Adipose tissue (tissue), 3 donors: ENCODE data around the gene STX3. TPM values are rescaled to one million over a fixed set of nuclear protein-coding genes. Genes with fewer than 3 reads are reported as not detected.
"Not testable (repeated sequence)": the region's sequence is repeated elsewhere in the genome, so short reads cannot be mapped to it uniquely, and the experiment has no call there.

Experiments
- H3K27ac ChIP-seq: one replicate; pipeline ENCODE4 v1.5.1; 2013; ENCODE audit warnings: low read depth, low read length
- WGBS, 3 donors: extraction: QIAGEN DNeasy Blood & Tissue Kit; methylation state at CpG; one replicate each; pipeline ENCODE4 v1.1.7; 2013; 5-methylcytosine and 5-hydroxymethylcytosine counted together
- polyA plus RNA-seq, 3 donors: library from polyadenylated mRNA; stranded (reverse); fragments of 200-250 nt; gene quantifications; one replicate each; pipeline ENCODE4 v1.2.3, GENCODE V29; 2013
- donor health status: healthy with polysubstance abuse.
- donor health status: Bipolar disorder and iron deficiency.
- donor health status: healthy.

Gene STX3
- polyA plus RNA-seq, 3 donors: 10.0 to 11.7 (median 11.4) TPM

DNA sequence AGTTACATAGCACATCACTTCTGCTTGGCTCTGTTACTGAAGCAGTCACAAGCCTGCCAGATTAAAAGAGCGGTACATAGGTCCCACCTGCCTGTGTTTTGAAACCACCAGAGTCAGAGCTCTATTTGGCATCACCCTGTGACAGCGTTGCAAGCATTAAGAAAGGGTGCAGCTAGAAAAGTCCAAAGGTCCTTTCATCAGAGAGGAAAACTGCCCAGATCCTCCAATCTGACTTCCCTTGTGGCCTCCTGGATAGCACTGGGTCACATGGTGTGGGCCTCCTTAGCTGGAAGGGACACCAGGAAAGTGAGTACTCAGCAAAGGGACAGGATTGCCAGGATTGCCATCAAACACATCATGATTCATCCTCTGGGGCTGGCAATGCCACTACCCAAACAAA lies 22.9 kb downstream of the STX3 start:
- WGBS, 3 donors: 37 to 88% (median 85%) methylated on average over 2 of the region's 2 CpGs
- H3K27ac ChIP-seq: no peak overlapping the region

DNA sequence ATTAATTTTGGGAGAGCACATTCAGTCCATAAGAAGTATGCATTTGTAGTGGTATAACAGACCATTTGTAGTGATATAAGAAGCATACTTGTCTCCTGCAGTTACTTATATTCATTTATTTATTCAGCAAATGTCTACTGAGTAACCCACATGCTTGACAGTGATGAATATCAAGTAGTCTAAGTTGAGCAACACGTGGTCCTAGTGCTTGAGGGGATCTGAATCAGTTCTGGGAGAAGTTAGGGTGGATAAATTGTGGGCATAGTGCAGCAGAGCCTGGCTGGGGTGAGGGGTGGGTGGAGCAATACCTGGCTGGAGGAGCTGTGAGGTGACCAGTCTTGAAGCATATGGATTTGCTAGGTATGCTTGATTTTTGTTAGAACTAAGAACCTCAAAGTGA lies 24.3 kb downstream of the STX3 start:
- no peak overlapping the region for H3K27ac ChIP-seq
- 42 to 59% (median 43%) methylated on average over 1 of the region's 1 CpG for WGBS, 3 donors

DNA sequence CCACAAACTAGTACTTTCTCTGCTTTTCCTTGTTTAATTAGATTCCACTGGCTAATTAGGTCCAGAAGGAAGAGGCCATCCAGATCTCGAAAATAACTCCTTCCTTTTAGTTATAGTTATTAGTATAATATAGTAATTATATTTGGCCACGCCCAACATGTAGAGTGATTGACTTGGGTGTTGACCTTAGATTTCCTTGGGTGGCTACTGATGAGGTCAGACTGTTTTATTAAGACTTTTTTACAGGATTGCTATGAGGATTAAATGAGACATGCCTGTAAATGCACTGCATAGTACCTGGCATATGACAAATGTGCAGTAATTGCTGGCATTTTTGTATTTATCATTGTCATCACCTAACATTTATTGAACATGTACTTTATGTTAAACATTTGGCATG lies 26.9 kb downstream of the STX3 start:
- 79 to 92% (median 82%) methylated on average over 2 of the region's 2 CpGs for WGBS, 3 donors
- H3K27ac ChIP-seq: no peak overlapping the region

DNA sequence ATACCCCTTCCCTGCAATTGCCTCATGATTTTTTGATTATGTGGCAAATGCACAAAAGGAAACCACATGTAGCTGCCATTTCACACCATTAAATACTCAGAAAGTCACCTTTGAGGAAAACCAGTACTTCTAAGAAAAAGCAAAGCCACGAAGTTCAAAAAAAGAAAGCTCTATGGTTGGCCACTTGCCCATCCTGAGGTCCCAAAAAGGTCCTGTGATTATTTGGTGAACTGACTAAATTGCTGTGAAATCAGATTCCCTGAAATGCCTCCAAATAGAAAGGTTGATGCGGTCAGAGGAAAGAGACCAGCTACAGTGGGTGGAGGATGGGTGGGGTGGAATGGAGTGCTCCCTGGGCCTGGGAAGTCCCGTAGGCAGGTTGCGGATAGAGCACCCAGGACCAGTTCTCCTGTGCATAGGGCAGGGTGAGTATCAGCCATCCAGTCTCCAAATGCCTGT lies 28.5 kb downstream of the STX3 start:
- 71 to 90% (median 73%) methylated on average over 4 of the region's 4 CpGs for WGBS, 3 donors
- H3K27ac ChIP-seq: no peak overlapping the region

DNA sequence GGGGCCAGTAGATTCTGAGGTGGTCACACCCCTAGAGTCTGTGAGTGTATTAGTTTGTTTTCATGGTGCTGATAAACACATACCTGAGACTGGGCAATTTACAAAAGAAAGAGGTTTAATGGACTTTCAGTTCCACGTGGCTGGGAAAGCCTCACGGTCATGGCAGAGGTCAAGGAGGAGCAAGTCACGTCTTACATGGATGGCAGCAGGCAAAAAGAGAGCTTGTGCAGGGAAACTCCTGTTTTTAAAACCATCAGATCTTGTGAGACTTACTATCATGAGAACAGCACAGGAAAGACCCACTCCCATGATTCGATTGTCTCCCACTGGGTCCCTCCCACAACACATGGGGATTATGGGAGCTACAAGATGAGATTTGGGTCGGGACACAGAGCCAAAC lies 29.3 kb downstream of the STX3 start:
- not testable (repeated sequence) for H3K27ac ChIP-seq
- WGBS, 3 donors: 79 to 91% (median 89%) methylated on average over 5 of the region's 5 CpGs

DNA sequence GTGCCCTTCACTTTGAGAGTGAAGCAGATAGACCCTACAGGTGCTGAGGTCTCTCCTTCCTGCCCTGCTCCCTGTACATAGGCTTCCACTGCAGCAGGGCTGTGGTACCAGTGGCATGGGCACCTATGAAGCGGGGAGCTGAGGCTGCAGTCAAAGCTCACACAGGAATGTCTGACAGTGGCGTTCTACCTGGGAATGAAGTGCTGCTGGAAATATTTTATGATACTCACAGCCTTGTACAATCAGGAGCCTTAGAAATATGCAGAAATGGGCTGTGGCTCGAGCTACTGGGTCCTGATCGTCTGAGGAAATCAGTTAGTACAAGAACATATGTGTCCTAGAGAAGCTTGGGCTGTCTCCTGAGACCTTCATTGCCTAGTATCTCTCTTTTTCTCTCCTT lies 30.6 kb downstream of the STX3 start:
- no peak overlapping the region for H3K27ac ChIP-seq
- WGBS, 3 donors: 92 to 97% (median 93%) methylated on average over 4 of the region's 4 CpGs

DNA sequence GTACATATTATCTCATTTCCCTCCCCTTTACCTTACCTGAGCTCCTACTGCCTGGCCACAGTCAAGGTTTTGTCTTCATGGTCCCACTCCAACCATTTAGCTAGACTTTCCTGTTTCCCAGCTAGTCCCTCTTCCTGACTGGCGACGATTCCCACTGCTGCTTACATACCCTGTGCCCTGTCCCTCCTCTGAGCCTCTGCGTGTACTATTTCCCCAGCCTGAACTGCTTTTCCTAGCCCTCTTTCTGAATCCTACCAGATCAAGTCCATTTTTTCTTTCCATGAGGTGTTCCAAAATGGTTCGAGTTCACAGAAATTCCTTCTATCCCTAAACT lies 32.0 kb downstream of the STX3 start:
- H3K27ac ChIP-seq: no peak overlapping the region
- 52 to 81% (median 74%) methylated on average over 4 of the region's 4 CpGs for WGBS, 3 donors

DNA sequence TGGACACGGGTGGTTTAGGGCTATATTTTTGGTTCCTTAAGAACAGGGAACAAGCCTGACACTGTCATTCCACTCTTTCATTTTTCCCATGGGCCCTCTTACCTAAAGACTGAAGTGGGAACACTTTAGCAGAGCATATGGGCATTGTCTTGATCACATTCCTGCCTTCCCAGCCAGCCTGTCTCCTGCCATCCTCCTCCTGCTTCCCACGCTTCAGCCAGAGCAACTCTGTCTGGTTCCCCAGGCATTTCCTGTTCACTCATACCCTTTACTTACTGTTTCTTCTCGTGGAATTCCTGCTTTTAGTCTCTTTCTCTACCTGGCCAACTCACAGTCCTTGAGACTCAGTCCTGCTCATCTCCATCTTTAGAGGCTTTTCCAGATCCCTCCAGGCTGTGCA lies 32.6 kb downstream of the STX3 start:
- WGBS, 3 donors: 61 to 64% (median 62%) methylated on average over 3 of the region's 3 CpGs
- H3K27ac ChIP-seq: no peak overlapping the region

DNA sequence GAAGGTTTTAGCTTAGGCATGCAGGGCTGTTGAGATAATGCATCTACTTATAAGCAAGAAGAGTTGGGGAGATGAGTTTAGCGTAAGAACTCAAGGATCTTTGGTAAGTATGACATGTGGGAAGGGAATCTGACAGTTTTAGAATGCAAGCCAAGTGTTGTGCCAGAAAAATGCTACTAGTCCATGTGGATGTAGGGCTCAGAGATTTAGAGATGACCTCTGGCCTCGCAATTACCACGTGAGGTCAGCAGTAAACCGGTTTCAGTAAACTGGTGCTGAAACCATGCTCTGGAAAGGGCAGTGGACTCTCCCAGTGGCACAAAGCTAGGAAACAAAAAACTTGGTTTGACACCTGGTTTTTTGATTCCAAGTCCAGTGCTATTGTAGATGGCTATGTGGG lies 36.5 kb downstream of the STX3 start:
- WGBS, 3 donors: 86 to 91% (median 91%) methylated on average over 4 of the region's 4 CpGs
- no peak overlapping the region for H3K27ac ChIP-seq

DNA sequence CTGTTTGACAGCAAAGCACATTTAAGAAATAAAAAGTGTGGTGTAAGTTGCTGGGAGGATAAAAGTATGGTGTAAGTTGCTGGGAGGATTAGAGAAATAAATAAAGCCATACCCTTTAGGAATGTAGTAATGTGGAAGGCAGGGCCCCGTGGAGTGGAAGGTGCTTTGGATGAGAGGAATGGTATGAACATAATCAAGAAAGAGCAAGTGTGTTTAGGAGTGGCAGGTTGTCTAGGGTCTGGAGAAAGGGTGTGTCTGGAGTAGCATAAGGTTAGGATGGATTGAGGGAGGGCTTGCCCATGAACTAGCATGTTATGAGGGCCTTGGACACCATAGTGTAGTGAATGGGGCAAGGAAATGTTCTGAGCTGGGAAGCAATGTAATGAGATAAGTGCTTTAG lies 37.3 kb downstream of the STX3 start:
- H3K27ac ChIP-seq: no peak overlapping the region
- 75 to 93% (median 77%) methylated on average over 1 of the region's 1 CpG for WGBS, 3 donors

DNA sequence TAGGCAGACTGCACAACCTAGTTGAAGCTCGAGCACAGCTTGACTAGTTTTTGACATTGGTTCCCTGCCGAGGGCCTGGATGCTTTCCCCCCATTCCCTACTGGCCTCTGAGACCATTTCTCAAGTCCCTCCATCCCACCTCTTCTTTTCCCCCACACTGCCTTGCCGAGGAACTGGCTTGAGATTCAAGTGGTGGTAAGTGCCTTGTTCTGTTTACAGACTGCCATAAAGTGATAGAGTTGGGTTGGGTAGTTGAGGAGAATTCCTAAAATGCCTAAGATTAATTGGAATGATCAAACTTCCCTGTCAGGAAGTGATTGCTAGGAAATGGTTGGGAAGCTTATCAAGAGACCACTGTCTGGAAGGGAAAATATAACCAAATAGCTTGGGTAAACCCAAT lies 39.2 kb downstream of the STX3 start:
- WGBS, 3 donors: 82 to 86% (median 85%) methylated on average over 3 of the region's 3 CpGs

DNA sequence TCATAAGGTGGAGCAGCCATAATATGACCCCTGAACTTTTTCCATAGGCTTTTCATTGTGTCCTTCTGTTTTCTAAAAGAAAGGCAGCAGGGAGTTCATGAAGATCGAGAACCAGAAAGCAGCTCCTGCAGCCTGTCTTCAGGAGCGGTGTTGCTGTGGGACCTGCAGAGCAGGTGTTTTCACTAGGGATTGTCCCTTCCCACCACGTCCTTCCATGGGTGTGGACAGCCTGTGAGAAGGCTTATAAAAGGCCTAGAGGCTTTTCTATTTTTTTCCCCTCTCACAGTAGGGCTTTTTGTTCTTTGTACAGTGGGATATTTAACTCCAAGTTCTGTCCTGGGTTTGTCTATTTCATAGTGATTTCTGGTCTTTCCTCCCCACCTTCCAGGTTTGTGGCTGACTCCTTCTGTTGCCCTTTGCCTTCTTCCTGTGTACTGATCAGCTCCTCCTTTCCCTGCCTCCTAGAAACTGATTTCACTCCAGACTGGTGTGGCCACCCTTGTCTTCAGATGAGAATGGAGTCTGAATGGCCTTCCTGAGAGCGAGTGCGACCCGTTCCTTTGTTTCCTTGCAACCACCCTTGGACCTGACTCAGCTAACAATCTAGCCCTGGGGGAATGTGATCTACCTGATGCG lies 45.3 kb downstream of the STX3 start:
- 83 to 91% (median 88%) methylated on average over 7 of the region's 7 CpGs for WGBS, 3 donors
- H3K27ac ChIP-seq: no peak overlapping the region

More for the DNA sequence above, 39.2 kb downstream of the STX3 start:
- H3K27ac ChIP-seq: no peak overlapping the region

DNA sequence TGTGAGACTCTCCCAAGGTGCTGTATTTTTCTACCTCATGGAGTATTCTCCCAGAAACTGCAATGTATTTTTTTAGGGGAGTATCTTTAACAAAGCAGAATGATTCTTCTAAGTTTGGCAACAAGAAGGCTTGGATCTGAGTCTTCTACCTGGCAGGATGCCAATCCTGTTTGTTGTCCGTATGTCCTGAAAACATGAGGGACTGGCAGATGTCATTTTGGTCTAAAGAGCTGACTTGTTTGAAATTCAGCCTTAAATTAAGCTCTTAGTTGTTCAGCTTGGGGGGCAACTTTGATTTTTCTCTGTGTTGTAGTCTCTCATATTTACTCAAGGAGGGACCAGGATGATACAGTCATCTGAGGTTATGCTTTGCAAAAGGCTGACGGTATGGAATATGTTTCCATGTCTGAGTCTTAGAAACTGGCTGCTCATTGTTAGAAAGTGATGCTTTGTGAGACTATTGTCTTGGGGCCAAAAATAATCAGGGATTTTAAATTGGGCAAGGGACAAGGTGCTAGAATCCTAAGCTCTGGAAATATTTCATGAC lies 46.1 kb downstream of the STX3 start:
- no peak overlapping the region for H3K27ac ChIP-seq
- WGBS, 3 donors: 53 to 69% (median 63%) methylated on average over 2 of the region's 2 CpGs

DNA sequence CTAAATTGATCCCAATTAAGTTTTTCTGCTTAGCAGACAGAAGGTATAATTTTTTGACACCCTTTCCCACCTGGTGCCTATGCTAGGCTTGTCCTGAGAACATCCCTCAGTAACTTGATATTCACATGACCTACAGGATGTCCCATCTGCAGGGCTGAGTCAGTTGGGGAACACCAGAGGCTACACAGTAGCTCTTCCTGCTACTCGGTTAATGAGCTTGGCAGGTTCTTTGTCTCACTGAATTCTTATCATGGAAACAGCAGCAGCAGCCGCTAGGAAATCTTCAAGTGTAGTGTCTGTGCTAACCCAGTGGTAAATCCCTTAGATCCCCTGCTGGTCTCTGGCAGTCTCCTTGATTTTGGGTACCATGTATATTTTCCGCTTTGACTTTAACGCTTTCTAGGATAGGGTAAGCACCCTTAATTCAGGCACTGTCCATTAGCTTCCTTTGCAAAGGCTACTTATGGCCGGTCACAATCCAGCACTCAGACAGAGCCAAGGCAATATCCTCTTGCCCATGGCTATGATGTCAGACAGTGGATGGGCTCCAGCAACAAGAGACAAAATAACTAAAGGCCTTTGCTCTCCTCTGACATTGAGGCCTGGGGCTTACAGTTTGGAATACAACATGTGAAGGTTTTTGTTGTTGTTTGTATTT lies 46.9 kb downstream of the STX3 start:
- 55 to 62% (median 55%) methylated on average over 5 of the region's 5 CpGs for WGBS, 3 donors
- H3K27ac ChIP-seq: no peak overlapping the region

DNA sequence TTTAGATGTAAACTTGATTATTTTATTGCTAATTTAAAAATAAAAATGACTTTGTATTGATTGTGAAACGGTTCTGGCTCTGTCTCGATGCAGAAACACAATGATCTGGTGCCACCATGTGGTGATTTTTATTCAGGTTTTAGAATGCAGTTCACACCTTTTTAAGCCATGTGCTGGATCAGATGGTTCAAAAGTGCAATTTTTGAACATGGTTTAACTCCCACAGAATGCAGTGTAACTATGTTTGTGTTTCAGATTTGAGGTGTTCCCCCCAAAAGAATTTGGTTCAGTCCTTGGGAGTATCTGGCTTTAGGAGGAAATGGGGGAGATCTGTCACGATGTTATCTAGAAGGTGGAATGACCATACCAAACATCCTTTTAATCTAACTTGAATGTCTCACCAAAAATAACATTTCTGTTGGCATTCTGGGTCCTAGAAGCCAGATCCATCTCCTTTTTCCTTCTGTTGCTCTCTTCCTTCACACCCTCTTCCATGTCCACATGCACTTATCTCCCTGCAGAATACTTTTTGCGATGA lies 47.5 kb downstream of the STX3 start:
- WGBS, 3 donors: 47 to 49% (median 48%) methylated on average over 4 of the region's 4 CpGs
- H3K27ac ChIP-seq: no peak overlapping the region

DNA sequence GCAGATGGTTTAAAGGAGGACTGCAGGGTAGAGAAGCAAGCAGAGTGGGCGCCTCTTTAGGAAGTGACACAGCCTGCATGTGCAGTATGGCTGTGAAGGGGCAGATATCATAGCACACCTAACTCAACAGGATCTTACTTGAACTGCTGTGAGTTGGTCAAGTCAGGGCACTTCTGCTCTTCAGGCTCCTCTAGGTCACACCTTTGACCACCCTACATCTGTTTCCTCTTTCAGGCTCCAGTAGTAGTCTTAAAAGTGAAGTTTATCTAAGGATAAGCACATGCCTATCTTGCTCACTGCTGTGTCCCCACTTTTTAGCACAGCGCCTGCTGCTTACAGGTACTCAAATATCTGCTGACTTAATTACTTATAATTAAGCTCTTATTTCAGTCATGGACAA lies 48.9 kb downstream of the STX3 start:
- 89 to 96% (median 90%) methylated on average over 2 of the region's 2 CpGs for WGBS, 3 donors

DNA sequence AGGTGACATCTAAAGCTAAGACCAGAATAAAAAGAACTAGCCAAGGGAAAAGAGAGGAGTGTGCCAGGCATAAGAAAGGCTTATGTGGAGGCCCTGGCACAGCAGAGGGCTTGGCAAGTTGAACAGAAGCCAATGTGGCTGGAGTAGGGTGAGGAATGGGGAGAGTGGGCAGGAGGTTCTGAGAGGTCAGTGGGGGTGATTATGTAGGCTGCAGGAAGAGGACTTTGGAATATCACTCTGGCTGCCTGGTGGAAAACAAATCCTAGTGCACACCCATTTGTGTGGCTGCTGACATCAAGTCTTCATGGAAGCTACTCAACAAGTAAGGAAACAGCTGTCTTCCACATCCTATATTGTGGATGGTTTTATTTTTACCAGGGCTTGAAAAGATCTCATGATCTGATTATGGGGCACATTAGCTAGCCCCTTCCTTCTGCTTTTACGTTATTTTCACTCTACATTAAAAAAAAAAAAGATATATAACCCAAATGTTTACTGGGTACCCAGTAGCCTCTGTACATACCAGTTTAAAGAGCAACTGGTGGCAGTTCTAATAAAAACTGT lies 52.0 kb downstream of the STX3 start:
- no peak overlapping the region for H3K27ac ChIP-seq
- 54 to 86% (median 68%) methylated on average over 1 of the region's 1 CpG for WGBS, 3 donors

More for the DNA sequence above, 48.9 kb downstream of the STX3 start:
- no peak overlapping the region for H3K27ac ChIP-seq

DNA sequence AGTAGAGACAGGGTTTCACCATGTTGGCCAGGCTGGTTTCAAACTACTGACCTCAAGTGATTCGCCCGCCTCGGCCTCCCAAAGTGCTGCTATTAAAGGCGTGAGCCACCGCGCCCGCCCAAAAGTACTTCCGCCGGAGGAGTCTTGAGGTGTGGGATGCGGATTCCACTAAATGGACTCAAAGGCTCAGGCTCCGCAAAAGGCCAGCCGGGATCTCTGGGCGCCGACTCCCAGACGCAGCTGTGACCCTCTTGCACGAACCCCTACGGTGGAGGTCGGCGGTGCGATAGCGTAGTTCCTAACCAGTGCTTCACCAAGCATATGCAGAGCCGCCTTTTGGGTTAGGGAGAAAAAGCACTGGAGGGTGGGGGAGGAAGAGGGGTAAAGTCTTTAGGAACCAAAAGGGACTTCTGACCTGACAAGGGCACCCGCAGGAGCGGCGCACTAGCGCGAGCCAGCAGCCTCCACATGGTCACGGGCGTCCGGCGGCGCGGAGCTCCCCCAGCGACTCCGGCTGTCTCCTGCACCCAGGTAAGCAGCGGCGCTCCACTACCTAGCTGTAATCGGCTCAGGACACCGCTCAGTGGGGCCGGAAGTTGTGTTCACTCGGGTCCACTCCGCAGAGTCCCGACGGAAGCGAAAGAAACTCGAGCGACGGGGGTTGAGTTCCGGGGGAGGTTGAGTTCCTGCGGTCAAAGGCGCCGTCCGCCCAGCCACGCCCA lies 55.2 kb downstream of the STX3 start, which contains the start of gene MRPL16:
Gene MRPL16 (minus strand): TSS at position 590 of the 722 bp plus-strand sequence. CDS start 120 bp downstream, at position 470.
- WGBS, 3 donors: 0% methylated on average over 48 to 54 of the region's 54 CpGs
- no peak within 1 kb of the TSS for H3K27ac ChIP-seq

DNA sequence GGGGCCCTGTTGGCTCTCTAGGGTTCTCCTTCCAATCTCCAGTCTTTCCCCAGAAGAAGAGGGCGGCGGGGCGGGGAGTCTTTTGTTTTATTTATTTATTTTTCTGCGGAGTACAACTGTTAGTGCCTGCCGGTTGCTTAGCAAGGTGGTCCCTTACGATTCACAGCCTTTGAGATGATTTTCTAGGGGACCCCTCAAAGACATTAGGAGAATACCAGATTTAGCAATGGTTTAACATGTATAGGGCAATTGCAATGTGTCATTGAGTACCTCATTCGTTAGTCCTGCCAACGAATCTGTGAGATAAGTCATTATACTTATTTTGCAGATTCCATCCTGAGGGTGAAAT lies 55.7 kb downstream of the STX3 start:
- H3K27ac ChIP-seq: no peak overlapping the region
- 7 to 12% (median 11%) methylated on average over 8 of the region's 8 CpGs for WGBS, 3 donors
